HL-60 (cell line): Measurements from ENCODE around the gene SOS2.

Experiments
- GABPA ChIP-seq: IDR thresholded peaks from 2 replicates; pipeline ENCODE4 v1.6.1; 2012; ENCODE audit warnings: low read depth
- POLR2AphosphoS5 ChIP-seq: IDR thresholded peaks from 2 replicates; pipeline ENCODE4 v1.6.1; 2012; ENCODE audit warnings: low read depth
- SPI1 ChIP-seq: IDR thresholded peaks from 2 replicates; pipeline ENCODE4 v1.6.1; 2012; ENCODE audit warnings: low read depth, mild to moderate bottlenecking, borderline replicate concordance
- TF ChIP-seq, protein P1 (sequence below): IDR thresholded peaks from one replicate; pipeline ENCODE4 v1.5.1; 2011; ENCODE audit warnings: low read length, control low read depth, inconsistent platforms; ENCODE audit not compliant: insufficient read depth
- TF ChIP-seq, protein P2 (sequence below): IDR thresholded peaks from 2 replicates; pipeline ENCODE4 v1.6.1; 2012; ENCODE audit warnings: low read depth; ENCODE audit not compliant: insufficient replicate concordance

DNA sequence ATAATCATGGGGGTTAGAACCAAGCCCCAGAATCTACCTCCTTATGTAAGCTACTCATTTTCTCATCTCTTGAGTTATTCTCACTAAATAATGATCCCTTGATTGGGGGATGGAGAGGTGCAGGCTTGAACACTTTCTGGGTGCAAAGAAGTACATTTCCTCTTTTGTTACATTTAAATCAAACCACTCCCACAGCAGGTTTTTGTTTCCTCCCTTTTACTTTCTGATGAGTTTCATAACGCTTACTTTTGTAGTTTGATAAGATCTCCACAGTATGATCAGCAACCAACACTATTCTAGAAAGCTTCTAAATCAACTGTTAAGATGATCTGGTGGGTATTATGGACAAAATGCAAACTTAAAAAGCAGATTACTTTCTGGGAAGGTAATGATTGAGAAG is 135.5 kb downstream of the SOS2 start:
- TF ChIP-seq, protein P1, sequence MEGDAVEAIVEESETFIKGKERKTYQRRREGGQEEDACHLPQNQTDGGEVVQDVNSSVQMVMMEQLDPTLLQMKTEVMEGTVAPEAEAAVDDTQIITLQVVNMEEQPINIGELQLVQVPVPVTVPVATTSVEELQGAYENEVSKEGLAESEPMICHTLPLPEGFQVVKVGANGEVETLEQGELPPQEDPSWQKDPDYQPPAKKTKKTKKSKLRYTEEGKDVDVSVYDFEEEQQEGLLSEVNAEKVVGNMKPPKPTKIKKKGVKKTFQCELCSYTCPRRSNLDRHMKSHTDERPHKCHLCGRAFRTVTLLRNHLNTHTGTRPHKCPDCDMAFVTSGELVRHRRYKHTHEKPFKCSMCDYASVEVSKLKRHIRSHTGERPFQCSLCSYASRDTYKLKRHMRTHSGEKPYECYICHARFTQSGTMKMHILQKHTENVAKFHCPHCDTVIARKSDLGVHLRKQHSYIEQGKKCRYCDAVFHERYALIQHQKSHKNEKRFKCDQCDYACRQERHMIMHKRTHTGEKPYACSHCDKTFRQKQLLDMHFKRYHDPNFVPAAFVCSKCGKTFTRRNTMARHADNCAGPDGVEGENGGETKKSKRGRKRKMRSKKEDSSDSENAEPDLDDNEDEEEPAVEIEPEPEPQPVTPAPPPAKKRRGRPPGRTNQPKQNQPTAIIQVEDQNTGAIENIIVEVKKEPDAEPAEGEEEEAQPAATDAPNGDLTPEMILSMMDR = no peak
- TF ChIP-seq POLR2AphosphoS5 (no peak), GABPA (no peak), SPI1 (peak; percentile 70; the same call in 1 of the 2 replicates)
- TF ChIP-seq, protein P2, sequence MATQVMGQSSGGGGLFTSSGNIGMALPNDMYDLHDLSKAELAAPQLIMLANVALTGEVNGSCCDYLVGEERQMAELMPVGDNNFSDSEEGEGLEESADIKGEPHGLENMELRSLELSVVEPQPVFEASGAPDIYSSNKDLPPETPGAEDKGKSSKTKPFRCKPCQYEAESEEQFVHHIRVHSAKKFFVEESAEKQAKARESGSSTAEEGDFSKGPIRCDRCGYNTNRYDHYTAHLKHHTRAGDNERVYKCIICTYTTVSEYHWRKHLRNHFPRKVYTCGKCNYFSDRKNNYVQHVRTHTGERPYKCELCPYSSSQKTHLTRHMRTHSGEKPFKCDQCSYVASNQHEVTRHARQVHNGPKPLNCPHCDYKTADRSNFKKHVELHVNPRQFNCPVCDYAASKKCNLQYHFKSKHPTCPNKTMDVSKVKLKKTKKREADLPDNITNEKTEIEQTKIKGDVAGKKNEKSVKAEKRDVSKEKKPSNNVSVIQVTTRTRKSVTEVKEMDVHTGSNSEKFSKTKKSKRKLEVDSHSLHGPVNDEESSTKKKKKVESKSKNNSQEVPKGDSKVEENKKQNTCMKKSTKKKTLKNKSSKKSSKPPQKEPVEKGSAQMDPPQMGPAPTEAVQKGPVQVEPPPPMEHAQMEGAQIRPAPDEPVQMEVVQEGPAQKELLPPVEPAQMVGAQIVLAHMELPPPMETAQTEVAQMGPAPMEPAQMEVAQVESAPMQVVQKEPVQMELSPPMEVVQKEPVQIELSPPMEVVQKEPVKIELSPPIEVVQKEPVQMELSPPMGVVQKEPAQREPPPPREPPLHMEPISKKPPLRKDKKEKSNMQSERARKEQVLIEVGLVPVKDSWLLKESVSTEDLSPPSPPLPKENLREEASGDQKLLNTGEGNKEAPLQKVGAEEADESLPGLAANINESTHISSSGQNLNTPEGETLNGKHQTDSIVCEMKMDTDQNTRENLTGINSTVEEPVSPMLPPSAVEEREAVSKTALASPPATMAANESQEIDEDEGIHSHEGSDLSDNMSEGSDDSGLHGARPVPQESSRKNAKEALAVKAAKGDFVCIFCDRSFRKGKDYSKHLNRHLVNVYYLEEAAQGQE = no peak
